GM18526 (cell line): Measurements from ENCODE around the gene NUP205.
A peak's percentile ranks its signal among the peaks of the same experiment; 100 is the strongest.

Source experiments
- POLR2A ChIP-seq: IDR thresholded peaks from 3 replicates; pipeline ENCODE4 v1.6.1; 2011; ENCODE audit not compliant: insufficient read length; ENCODE audit errors: extremely low read depth

The NUP205 gene

DNA sequence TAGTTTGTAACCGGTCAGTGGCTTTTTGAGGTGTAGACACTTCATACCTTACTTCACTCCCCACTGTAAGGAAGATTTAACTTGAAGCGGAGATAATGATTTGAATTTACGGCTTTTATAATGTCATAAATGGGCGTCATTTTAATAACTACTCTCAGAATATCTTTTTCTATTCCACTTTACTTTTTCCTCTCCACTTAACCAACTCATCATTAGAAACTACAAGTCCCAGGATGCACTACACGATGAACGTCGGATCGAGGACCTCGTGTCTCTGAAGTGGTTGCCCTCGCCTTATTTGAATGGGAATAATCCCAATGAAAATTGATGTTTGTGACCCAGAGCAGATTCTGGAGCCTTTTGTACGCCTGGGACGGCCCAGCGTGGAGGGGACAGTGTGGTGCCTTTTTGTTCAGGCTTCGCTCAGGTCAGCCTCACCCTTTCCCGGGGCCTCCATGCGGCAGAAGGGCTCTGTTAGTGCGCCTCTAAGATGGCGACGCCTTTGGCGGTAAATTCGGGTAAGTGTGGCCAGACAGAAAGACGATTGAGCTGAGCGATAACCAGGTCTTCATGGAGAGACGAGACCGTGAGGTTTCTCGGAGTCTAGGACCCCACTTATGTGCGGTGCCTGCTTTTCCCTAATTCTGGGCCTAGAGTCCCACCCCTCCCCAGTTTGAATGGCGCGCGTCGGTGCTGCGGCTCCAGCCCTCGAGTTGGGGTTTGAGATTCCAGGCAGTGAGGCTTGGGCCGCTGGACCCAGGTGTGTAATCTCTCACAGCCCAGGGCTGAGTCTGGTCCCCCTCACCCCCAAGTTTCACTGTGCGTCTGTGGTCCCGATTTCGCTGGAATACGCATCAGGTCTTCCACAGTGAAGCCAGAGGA, at the start of gene NUP205:
Gene NUP205, plus strand, starts transcription at position 463 of the 882 bp plus-strand sequence. Its CDS starts 28 bp downstream, at position 491.
- TF ChIP-seq POLR2A, result peak; percentile 81

DNA sequence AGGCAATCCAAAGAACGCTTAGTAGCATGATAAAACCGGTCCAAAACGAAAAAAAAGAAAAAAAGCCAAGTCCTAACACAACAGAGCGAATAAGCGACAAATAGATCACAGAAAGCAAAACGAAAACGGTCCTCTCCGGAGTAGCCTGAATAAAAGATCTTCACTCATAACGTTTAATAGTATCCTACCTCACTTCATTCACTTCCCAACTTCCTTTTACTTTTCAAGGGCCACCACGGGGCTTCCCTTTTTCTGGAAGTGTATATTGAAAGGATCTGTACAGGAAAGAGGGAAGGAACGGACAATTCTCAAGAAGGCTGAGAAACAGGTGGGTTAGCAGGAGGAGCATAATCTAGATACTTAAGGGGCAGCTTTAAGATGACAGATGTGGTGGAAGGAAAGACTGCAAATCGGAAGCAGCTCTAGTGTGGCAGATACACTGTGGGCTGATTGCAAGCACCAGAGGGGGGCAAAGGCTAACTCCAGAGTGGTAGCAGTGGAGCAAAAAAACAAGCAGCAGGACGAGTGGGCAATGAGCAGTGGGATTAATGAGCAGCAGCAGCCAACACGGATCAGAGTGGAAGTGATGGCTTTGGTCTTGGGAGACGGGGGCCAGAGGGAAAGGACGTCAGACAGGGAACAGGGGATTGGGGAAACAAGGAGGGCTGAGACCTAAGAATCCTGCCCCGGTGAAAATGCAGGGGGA, 48.7 kb upstream of the NUP205 start:
- peak; percentile 14 for TF ChIP-seq POLR2A

- TF ChIP-seq POLR2A, result no peak
Observed at GRCh38 chr7:135509589-135509838, 48.2 kb upstream of the NUP205 start.

- TF ChIP-seq POLR2A, result peak; percentile 90
Observed at GRCh38 chr7:135509839-135510591, 47.7 kb upstream of the NUP205 start, which contains the start of gene CNOT4. Gene CNOT4 (minus strand): TSS chr7:135510102. CDS start chr7:135438331, 71,771 bp downstream.

DNA sequence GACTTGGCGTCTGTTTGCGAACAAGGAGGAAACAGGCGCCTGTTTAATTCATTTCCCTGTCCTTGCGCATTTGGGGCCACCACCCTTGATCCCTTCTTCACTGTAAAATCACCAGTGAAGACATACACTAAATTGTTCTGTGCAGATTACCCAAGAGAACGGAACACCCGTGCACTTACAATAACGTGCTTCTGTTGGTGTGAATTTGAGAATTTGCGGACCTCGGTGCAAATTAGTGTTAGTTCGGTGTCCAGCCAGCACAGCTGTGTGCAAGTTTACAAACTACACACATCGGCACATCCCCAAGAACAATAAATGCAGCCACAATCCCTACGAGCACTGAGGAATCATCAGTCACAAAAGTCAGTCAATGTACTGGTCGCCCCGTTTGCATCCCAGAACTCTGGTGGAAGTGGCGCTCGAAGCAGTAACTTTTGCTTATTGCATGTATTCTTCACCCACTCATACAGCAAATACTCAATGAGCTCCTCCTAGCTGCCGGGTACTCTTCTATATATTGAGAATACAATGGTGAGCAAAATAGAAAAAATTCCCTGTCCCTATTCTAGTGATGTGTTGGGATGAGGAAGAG, 47.0 kb upstream of the NUP205 start:
- no peak for TF ChIP-seq POLR2A

- TF ChIP-seq POLR2A, result no peak
Observed at GRCh38 chr7:135512135-135512887, 45.4 kb upstream of the NUP205 start.

GRCh38 chr7:135514856-135515255, 42.9 kb upstream of the NUP205 start:
- no peak for TF ChIP-seq POLR2A

- TF ChIP-seq POLR2A, result no peak
Observed at GRCh38 chr7:135517060-135517459, 40.7 kb upstream of the NUP205 start.

- no peak for TF ChIP-seq POLR2A
Observed at GRCh38 chr7:135518748-135519147, 39.0 kb upstream of the NUP205 start.

GRCh38 chr7:135519233-135519688, 38.5 kb upstream of the NUP205 start:
- TF ChIP-seq POLR2A, result no peak

DNA sequence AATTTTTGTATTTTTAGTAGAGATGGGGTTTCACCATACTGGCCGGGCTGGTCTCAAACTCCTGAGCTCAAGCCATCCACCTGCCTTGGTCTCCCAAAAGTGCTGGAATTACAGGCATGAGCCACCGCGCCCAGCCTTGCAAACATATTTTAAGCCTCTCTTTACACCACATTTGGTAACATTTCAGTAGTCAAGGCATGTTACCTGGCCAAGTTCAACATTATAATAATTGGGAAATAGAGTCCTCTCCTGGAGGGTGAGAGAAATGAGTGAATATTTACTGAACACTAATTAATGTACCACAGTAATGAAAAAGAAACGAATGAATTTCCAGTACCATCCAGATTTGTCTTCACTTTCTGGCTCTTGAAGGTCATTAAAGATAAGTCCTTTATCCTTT, 37.8 kb upstream of the NUP205 start:
- no peak for TF ChIP-seq POLR2A

GRCh38 chr7:135522509-135522908, 35.2 kb upstream of the NUP205 start:
- TF ChIP-seq POLR2A, result no peak

- TF ChIP-seq POLR2A, result no peak
Observed at GRCh38 chr7:135523146-135523545, 34.6 kb upstream of the NUP205 start.

- TF ChIP-seq POLR2A, result no peak
Observed at GRCh38 chr7:135525426-135525825, 32.3 kb upstream of the NUP205 start.

DNA sequence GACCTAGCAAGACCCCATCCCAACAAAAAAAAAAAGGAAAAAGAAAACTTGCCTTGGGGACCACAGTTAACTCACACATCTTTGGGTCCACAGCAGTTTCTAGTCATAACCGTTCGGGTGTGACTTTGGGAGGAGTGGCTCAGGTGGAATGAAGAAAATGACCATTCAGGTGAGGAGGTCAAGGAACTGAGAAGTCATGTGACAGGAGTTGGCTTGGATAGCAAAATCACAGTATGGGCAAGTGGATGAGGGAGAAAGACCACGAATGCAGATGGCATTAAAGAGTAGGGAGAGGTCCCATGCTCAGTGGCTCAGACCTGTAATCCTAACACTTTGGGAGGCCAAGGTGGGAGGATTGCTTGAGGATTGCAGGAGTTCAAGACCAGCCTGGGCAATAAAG, 30.7 kb upstream of the NUP205 start:
- no peak for TF ChIP-seq POLR2A

DNA sequence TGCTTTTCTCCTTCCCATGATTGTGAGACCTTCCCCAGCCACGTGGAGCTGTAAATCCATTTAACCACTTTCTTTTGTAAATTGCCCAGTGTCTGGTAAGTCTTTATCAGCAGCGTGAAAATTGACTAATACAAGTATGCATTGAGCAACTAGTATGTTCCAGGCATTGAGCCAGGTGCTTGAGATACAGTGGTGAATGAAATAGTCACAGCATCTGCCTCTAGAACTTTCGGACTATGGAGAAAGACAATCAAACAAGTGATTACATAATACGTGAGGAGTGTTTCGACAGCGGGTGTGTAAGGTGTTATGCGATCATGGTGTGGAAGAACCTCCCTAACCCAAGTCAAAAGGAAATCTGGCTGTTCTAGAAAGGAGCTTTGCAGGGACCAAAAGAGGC, 21.6 kb upstream of the NUP205 start:
- no peak for TF ChIP-seq POLR2A
